CD8-positive, alpha-beta memory T cell (primary cell): ENCODE results near the gene LYPLA2. TPM values are rescaled to one million over a fixed set of nuclear protein-coding genes. Genes with fewer than 3 reads are reported as not detected.

Source experiments
- CTCF ChIA-PET: fragments of 350-600 bp; sonication (Branson Sonifier 250); formaldehyde crosslinking; loops from one replicate; lab custom pipeline; 2021; ENCODE audit warnings: antibody characterized with exemption; lab: Charles Lee
- POLR2A ChIA-PET: fragments of 350-600 bp; sonication (Branson Sonifier 250); formaldehyde crosslinking; loops from one replicate; lab custom pipeline; 2021; ENCODE audit warnings: antibody characterized with exemption; lab: Charles Lee
- DNase-seq, 5 donors: peaks; one replicate each; pipeline versions ENCODE4 v3.0.0 to v3.0.0-alpha.2; 2020 to 2022; ENCODE audit warnings: mixed read lengths in 1 of 5
- H3K27ac ChIP-seq: one replicate; pipeline ENCODE4 v1.7.0; 2013; ENCODE audit warnings: low read depth, mild to moderate bottlenecking, low read length, moderate library complexity
- H3K27me3 ChIP-seq: 2 replicates; pipeline ENCODE4 v1.7.0; 2013; ENCODE audit warnings: low read length, mild to moderate bottlenecking; ENCODE audit not compliant: insufficient read depth, poor library complexity, severe bottlenecking
- H3K36me3 ChIP-seq: 2 replicates; pipeline ENCODE4 v1.7.0; 2013; ENCODE audit warnings: mild to moderate bottlenecking, low read length, moderate library complexity; ENCODE audit not compliant: insufficient read depth
- H3K4me1 ChIP-seq: 2 replicates; pipeline ENCODE4 v1.7.0; 2013; ENCODE audit warnings: mild to moderate bottlenecking, low read length, moderate library complexity; ENCODE audit not compliant: insufficient read depth
- H3K4me3 ChIP-seq: 2 replicates; pipeline ENCODE4 v1.7.0; 2013; ENCODE audit warnings: mild to moderate bottlenecking, low read length
- H3K9me3 ChIP-seq: 2 replicates; pipeline ENCODE4 v1.7.0; 2013; ENCODE audit warnings: mild to moderate bottlenecking, low read length
- H3K27ac Mint-ChIP-seq, 8 donors: one replicate each; pipeline ENCODE4 v1.8.0; 2020 to 2021; ENCODE audit warnings: mixed read lengths in 8 of 8, mild to moderate bottlenecking in 6 of 8, inconsistent platforms in 3 of 8, moderate library complexity in 3 of 8
- H3K27me3 Mint-ChIP-seq, 2 donors: one replicate each; pipeline ENCODE4 v1.8.0; 2020 to 2021; ENCODE audit warnings: mixed read lengths in 2 of 2, mild to moderate bottlenecking in 1 of 2, moderate library complexity in 1 of 2
- H3K36me3 Mint-ChIP-seq, 3 donors: one replicate each; pipeline ENCODE4 v1.8.0; 2020 to 2021; ENCODE audit warnings: mixed read lengths in 3 of 3, inconsistent platforms in 1 of 3, mild to moderate bottlenecking in 1 of 3
- H3K4me1 Mint-ChIP-seq, 3 donors: one replicate each; pipeline ENCODE4 v1.8.0; 2020 to 2021; ENCODE audit warnings: mixed read lengths in 3 of 3, inconsistent platforms in 1 of 3, mild to moderate bottlenecking in 1 of 3
- H3K4me3 Mint-ChIP-seq, 7 donors: one replicate each; pipeline ENCODE4 v1.8.0; 2020 to 2021; ENCODE audit warnings: mixed read lengths in 7 of 7, mild to moderate bottlenecking in 6 of 7, moderate library complexity in 4 of 7, inconsistent platforms in 2 of 7
- H3K9me3 Mint-ChIP-seq, 5 donors: one replicate each; pipeline ENCODE4 v1.8.0; 2020 to 2022; ENCODE audit warnings: mixed read lengths in 5 of 5, mild to moderate bottlenecking in 3 of 5, moderate library complexity in 2 of 5, inconsistent platforms in 1 of 5
- polyA plus RNA-seq: library from polyadenylated mRNA; unstranded; fragments of 300-500 nt; fragmentation: Illumina TruSeq; gene quantifications from one replicate; pipeline ENCODE4 v1.2.3, GENCODE V29; 2021
- total RNA-seq, 2 experiments: library from RNA; stranded (reverse); gene quantifications; one replicate each; pipeline ENCODE4 v1.2.3, GENCODE V29; 2021

The LYPLA2 gene
- total and polyA plus RNA-seq, 3 experiments from 2014 or later, result 99.9 to 109 (median 100) TPM

DNA sequence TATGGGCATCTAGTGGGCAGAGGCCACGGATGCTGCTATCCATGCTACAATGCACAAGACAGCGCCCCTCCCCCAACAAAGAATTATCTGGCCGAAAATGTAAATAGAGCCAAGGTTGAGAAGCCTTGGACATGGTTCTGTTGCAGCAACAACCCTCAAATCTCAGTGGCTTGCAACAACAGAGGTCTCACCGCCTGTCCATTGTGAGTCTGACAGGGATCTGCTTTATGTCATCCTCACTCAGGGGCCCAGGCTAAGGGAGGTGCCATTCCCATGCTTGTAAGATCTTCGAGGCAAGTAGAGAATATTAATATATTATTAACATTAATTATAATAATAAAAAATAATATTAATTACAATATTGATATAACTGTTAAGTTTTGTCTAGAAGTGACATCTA is 22.2 kb upstream of the LYPLA2 start:
- H3K9me3 Mint-ChIP-seq, result no peaks in the 10 kb centered on the region
- Histone ChIP-seq H3K27ac (no peak overlapping the region), H3K9me3 (no peaks in the 10 kb centered on the region), H3K36me3 (no peaks in the 10 kb centered on the region), H3K27me3 (no peaks in the 10 kb centered on the region), H3K4me1 (peaks cover 5% of the 10 kb centered on the region), H3K4me3 (no peak overlapping the region)
- H3K36me3 Mint-ChIP-seq, result peaks cover 0 to 29% (median 1%) of the 10 kb centered on the region in 3 donors
- DNase-seq, result no peak
- H3K4me1 Mint-ChIP-seq, result peaks cover 4 to 10% (median 5%) of the 10 kb centered on the region in 3 donors
- no peaks in the 10 kb centered on the region for H3K27me3 Mint-ChIP-seq
- POLR2A ChIA-PET, result no interaction called here
- CTCF ChIA-PET, result no interaction called here
- no peak overlapping the region for H3K27ac Mint-ChIP-seq
- no peak overlapping the region for H3K4me3 Mint-ChIP-seq

DNA sequence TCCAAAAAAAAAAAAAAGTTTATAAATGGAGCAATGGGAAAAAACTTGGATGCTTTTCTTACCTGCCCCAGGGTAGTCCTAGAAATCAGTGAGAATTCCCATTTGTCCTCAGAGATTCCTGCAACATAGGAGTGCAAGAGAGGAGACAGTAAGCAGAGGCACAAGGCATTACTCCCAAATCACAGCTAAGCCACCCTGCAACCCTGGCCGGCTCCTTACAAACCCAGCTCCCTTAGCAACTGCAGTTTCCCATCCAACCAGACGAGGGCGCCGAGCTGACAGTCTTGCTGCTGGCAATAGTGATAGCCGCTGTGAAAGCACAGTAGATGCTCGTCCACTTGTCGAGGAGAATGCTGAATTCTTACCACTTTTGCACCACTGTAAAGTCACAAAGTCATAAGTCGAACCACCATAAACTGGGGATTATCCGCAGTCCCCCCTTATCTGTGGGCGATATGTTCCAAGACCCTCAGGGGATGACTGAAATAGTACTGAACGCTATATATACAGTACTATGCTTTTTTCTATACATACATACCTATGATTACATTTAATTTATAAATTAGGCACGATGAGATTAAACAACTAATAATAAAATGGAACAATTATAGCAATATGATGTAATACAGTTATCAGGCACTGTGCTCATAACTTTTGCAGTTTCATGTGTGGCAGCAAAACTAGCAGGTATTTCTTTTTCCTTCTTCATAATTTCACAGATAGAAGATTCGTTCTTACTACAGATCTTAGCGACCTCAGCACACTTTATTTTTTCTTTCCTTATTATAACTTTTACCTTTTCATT is 18.7 kb upstream of the LYPLA2 start:
- H3K27me3 Mint-ChIP-seq, result no peaks in the 10 kb centered on the region
- ChIA-PET POLR2A (interaction anchor here (1.1 kb wide), 2 partner anchors 53 to 81 kb away, joined by 5 to 7 read pairs; partner anchors contain the start of genes HMGCL and RPL11), CTCF (interaction anchor here (0.6 to 2.0 kb wide), 19 partner anchors 8 to 198 kb away, joined by 3 to 14 read pairs (median 4); partner anchors contain the start of genes CNR2, ELOA and GALE)
- peaks cover 16 to 25% (median 24%) of the 10 kb centered on the region in 3 donors for H3K4me1 Mint-ChIP-seq
- Histone ChIP-seq H3K9me3 (no peaks in the 10 kb centered on the region), H3K27me3 (no peaks in the 10 kb centered on the region), H3K27ac (no peak overlapping the region), H3K4me1 (peaks cover 8% of the 10 kb centered on the region), H3K4me3 (no peak overlapping the region), H3K36me3 (no peaks in the 10 kb centered on the region)
- peak overlapping the region in 4 of 8 donors; percentile 9 to 47 (median 32) for H3K27ac Mint-ChIP-seq
- DNase-seq, result peak; percentile 71 to 87 (median 75)
- H3K9me3 Mint-ChIP-seq, result no peaks in the 10 kb centered on the region
- peaks cover 0 to 19% (median 1%) of the 10 kb centered on the region in 3 donors for H3K36me3 Mint-ChIP-seq
- peak overlapping the region in 2 of 7 donors; percentile 43 to 47 for H3K4me3 Mint-ChIP-seq

DNA sequence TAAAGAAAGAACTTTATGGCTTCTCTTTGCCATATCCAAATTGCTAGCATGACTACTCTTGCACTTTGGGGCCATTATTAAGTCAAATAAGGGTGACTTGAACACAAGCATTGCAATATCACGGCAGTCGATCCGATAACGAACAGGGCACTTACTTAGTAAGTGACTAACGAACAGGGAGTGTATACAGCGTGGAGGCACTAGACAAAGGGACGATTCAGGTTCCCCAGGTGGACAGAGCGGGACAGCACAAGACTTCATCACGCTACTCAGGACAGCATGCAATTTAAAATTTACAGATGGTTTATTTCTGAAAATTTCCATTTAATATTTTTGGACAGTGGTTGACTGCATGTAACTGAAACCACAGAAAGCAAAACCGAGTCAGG is 18.1 kb upstream of the LYPLA2 start:
- no peaks in the 10 kb centered on the region for H3K9me3 ChIP-seq
- H3K36me3 ChIP-seq, result no peaks in the 10 kb centered on the region
- peak overlapping the region in 2 of 7 donors; percentile 43 to 47 for H3K4me3 Mint-ChIP-seq
- peaks cover 14% of the 10 kb centered on the region for H3K4me1 ChIP-seq
- H3K27ac ChIP-seq, result no peak overlapping the region
- H3K4me3 ChIP-seq, result no peak overlapping the region
- no peaks in the 10 kb centered on the region for H3K9me3 Mint-ChIP-seq
- H3K27me3 ChIP-seq, result no peaks in the 10 kb centered on the region
- peaks cover 16 to 29% (median 29%) of the 10 kb centered on the region in 3 donors for H3K4me1 Mint-ChIP-seq
- H3K27ac Mint-ChIP-seq, result peak overlapping the region in 1 of 8 donors; percentile 21
- no peak for DNase-seq
- ChIA-PET POLR2A (no interaction called here), CTCF (no interaction called here)
- H3K36me3 Mint-ChIP-seq, result peaks cover 0 to 16% (median 1%) of the 10 kb centered on the region in 3 donors
- H3K27me3 Mint-ChIP-seq, result no peaks in the 10 kb centered on the region

DNA sequence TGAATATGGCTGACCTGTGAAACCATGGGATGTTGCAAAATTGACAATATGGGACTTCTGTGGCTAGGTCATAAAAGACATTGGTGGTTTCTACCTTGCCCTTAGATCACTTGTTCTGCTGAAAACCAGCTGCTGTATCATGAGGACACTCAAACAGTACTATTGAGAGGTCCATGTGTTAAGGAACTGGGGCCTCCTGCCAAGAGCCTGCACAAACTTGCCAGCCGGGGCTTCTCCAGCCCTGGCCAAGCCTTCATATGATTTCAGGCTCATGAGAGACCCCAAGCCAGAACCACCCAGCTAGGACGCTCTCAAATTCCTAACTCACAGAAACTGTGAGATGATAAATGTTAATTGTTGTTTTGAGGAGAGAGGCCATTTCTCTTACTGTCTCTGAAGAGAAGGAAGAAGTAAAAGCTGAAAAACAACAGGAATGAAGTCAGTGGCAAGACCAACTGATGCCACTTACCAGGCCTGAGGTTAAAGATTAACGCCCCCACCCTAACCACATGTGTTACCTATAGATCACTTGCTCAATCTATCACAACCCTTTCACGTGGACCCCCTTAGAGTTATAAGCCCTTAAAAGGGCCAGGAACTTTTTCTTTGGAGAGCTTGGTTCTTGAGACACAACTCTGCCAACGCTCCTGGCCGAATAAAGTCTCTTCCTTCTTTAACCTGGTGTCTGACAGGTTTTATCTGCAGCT is 16.6 kb upstream of the LYPLA2 start:
- no peaks in the 10 kb centered on the region for H3K9me3 ChIP-seq
- H3K9me3 Mint-ChIP-seq, result no peaks in the 10 kb centered on the region
- H3K27ac Mint-ChIP-seq, result peak overlapping the region in 5 of 8 donors; percentile 12 to 55 (median 33)
- DNase-seq, result no peak
- H3K4me3 ChIP-seq, result no peak overlapping the region
- H3K36me3 ChIP-seq, result no peaks in the 10 kb centered on the region
- peaks cover 0 to 11% (median 1%) of the 10 kb centered on the region in 3 donors for H3K36me3 Mint-ChIP-seq
- H3K4me1 Mint-ChIP-seq, result peaks cover 19 to 41% (median 40%) of the 10 kb centered on the region in 3 donors
- H3K4me3 Mint-ChIP-seq, result peak overlapping the region in 1 of 7 donors; percentile 4
- no peaks in the 10 kb centered on the region for H3K27me3 ChIP-seq
- H3K4me1 ChIP-seq, result peaks cover 20% of the 10 kb centered on the region
- ChIA-PET CTCF (interaction anchor here (0.8 to 2.2 kb wide), 4 partner anchors 27 to 142 kb away, joined by 3 to 6 read pairs (median 4); partner anchors contain the start of gene GALE), POLR2A (interaction anchor here (0.6 to 1.5 kb wide), 3 partner anchors 22 to 59 kb away, joined by 3 to 12 read pairs (median 3); partner anchors contain the start of gene HMGCL)
- H3K27ac ChIP-seq, result no peak overlapping the region
- H3K27me3 Mint-ChIP-seq, result no peaks in the 10 kb centered on the region

DNA sequence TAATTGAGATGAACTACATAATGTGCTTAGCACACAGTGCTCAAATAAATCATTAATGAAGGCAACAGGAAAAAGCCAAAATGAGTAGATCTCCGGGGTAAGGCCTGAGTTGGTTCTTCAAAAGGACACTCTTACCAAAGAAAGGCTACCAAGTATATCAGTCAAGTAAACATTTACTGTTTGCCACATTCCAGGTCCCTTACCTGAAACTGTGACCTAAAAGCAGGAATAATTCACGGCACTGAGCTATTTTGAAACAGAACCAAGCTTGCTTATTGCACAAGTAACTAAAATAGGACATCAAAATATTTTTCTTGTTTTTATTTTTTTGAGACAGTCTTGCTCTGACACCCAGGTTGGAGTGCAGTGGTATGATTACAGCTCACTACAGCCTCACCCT is 14.7 kb upstream of the LYPLA2 start:
- H3K27me3 ChIP-seq, result no peaks in the 10 kb centered on the region
- peaks cover 31% of the 10 kb centered on the region for H3K4me1 ChIP-seq
- no peaks in the 10 kb centered on the region for H3K9me3 ChIP-seq
- Mint-ChIP-seq H3K27me3 (no peaks in the 10 kb centered on the region), H3K9me3 (no peaks in the 10 kb centered on the region), H3K4me3 (peak overlapping the region; percentile 7 to 47 (median 24)), H3K27ac (peak overlapping the region in 2 of 8 donors; percentile 88 to 95), H3K4me1 (peaks cover 29 to 52% (median 51%) of the 10 kb centered on the region in 3 donors), H3K36me3 (peaks cover 0 to 18% (median 1%) of the 10 kb centered on the region in 3 donors)
- CTCF ChIA-PET, result interaction anchor here (1.1 to 2.2 kb wide), 3 partner anchors 15 to 141 kb away, joined by 3 to 6 read pairs (median 5); no protein-coding TSS in a partner anchor
- POLR2A ChIA-PET, result interaction anchor here (1.5 to 1.7 kb wide), 2 partner anchors 33 to 49 kb away, joined by 5 to 12 read pairs; partner anchors contain the start of genes ELOA and HMGCL
- no peaks in the 10 kb centered on the region for H3K36me3 ChIP-seq
- H3K4me3 ChIP-seq, result no peak overlapping the region
- no peak overlapping the region for H3K27ac ChIP-seq
- DNase-seq, result no peak

DNA sequence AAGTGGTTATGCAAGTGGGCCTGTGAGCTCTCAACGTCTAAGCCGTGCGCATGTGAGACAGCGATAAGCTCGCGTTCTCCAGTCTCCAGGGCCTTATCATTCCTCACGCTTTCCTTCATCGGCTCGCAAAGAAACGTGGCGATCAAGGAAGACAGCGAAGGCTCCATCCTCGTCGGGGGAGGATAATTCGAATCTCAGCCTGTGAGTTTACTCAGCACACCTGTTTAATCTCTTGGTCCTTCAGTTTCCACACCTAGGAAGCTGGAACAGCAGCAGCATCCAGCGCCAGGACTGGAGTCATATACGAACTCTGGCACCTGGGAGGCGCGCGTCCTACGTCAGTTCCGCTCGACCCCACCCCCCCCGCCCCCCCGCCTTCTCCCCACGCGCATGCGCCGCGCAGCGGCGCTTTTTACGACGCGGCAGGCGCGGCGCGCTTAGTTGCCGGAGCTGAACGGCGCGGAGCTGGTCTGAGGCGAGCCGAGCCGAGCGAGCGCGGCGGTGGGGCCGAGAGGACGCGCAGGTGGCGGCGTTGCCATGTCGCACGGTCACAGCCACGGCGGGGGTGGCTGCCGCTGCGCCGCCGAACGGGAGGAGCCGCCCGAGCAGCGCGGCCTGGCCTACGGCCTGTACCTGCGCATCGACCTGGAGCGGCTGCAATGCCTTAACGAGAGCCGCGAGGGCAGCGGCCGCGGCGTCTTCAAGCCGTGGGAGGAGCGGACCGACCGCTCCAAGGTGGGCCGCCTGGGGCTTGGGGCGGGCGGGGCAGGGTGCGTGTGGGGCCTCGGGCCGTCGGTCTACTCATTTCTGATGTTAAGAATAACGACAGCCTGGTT is 12.7 kb upstream of the LYPLA2 start, which contains the start of gene PITHD1:
PITHD1 (plus strand) TSS at position 440 of the 836 bp plus-strand sequence; CDS start at position 538, 98 bp downstream.
- Mint-ChIP-seq H3K27me3 (no peaks in the 10 kb centered on the region), H3K36me3 (peaks cover 0 to 22% (median 3%) of the 10 kb centered on the region in 3 donors), H3K9me3 (no peaks in the 10 kb centered on the region), H3K4me1 (peaks cover 32 to 55% (median 51%) of the 10 kb centered on the region in 3 donors), H3K27ac (peak within 1 kb of the TSS; percentile 95 to 99 (median 98)), H3K4me3 (peak within 1 kb of the TSS; percentile 90 to 99 (median 95))
- ChIA-PET POLR2A (interaction anchor here (0.5 to 2.0 kb wide), 8 partner anchors 12 to 434 kb away, joined by 3 to 11 read pairs (median 6); partner anchors contain the start of genes ELOA, GALE, HMGCL and HNRNPR), CTCF (interaction anchor here (0.6 to 2.4 kb wide), 7 partner anchors 10 to 138 kb away, joined by 3 to 13 read pairs (median 4); partner anchors contain the start of gene ELOA)
- H3K9me3 ChIP-seq, result no peaks in the 10 kb centered on the region
- H3K27ac ChIP-seq, result peak within 1 kb of the TSS; percentile 91
- H3K4me1 ChIP-seq, result peaks cover 26% of the 10 kb centered on the region
- no peaks in the 10 kb centered on the region for H3K36me3 ChIP-seq
- peak within 1 kb of the TSS; percentile 98 for H3K4me3 ChIP-seq
- peak; percentile 72 to 89 (median 83) for DNase-seq
- H3K27me3 ChIP-seq, result no peaks in the 10 kb centered on the region
